OCI-LY1 (cell line): Measurements from ENCODE around the gene CSK.

Source experiments
- CTCF ChIP-seq: fragments of 200-600 bp; sonication (generic), shearing (Covaris generic); IDR thresholded peaks from 2 replicates; pipeline ENCODE4 v1.5.1; 2017; ENCODE audit warnings: mild to moderate bottlenecking, antibody characterized with exemption, low read length, moderate library complexity, mixed read lengths
- EZH2 ChIP-seq: fragments of 200-600 bp; sonication (generic), shearing (Covaris generic); IDR thresholded peaks from 2 replicates; pipeline ENCODE4 v1.8.0; 2017; ENCODE audit warnings: borderline replicate concordance, mixed run types, mild to moderate bottlenecking, antibody characterized with exemption, low read length, moderate library complexity, mixed read lengths

GRCh38 chr15:74789741-74790079 is 7.8 kb downstream of the CSK start:
- TF ChIP-seq CTCF: no peak
- TF ChIP-seq EZH2: no peak
